Upper lobe of left lung (tissue), 4 donors: ENCODE data around the gene RABL2A.
"Not testable (repeated sequence)": the region's sequence is repeated elsewhere in the genome, so short reads cannot be mapped to it uniquely, and the experiment has no call there.

ENCODE experiments used
- CTCF ChIP-seq, 6 experiments: fragments of 450-650 bp in 4 of 6; fragments of 200-600 bp in 2 of 6; sonication (generic) in 2 of 6; IDR thresholded peaks; one replicate each; pipeline ENCODE4 v1.5.1; 2016 to 2019; ENCODE audit warnings: antibody characterized with exemption in 6 of 6
- EP300 ChIP-seq, 4 donors: sonication (generic); formaldehyde crosslinking; IDR thresholded peaks; one replicate each; pipeline ENCODE4 v1.5.1; 2017; ENCODE audit warnings: antibody characterized with exemption in 4 of 4, control low read depth in 2 of 4
- POLR2AphosphoS5 ChIP-seq, 2 donors: sonication (generic); formaldehyde crosslinking; IDR thresholded peaks; one replicate each; pipeline ENCODE4 v1.5.1; 2017; ENCODE audit warnings: antibody characterized with exemption in 2 of 2

GRCh38 chr2:113593280-113593679 is 33.8 kb upstream of the RABL2A start:
- TF ChIP-seq EP300, CTCF, POLR2AphosphoS5 (IDR thresholded peaks at IDR 0.05): not testable (repeated sequence)
